HepG2 (cell line): ENCODE data around the gene PCSK2. TPM values are rescaled to one million over a fixed set of nuclear protein-coding genes. Genes with fewer than 3 reads are reported as not detected.

Experiments used
- ATAC-seq: fragments of 200-7000 bp; cut with Tn5 transposase; 3 replicates; pipeline ENCODE4 v1.9.1; 2020; ENCODE audit warnings: mild to moderate bottlenecking, moderate library complexity
- BruUV-seq: library from RNA; stranded (reverse); fragments of 400-500 nt; replicated peaks from 2 replicates; lab custom pipeline; 2021; lab: Mats Ljungman, UMichigan
- CTCF ChIA-PET: fragments of 300-600 bp; formaldehyde crosslinking; extraction: SDS; loops from one replicate; lab custom pipeline; 2021; ENCODE audit warnings: low total read pairs, inconsistent platforms, low intra/inter-chr PET ratio; lab: Yijun Ruan, JAX
- POLR2A ChIA-PET: fragments of 350-600 bp; sonication (Branson Sonifier 250); formaldehyde crosslinking; loops from one replicate; lab custom pipeline; 2020; ENCODE audit warnings: antibody characterized with exemption, inconsistent platforms; lab: Yijun Ruan, JAX
- DNase-seq: peaks from one replicate; pipeline ENCODE4 v3.0.0-alpha.2; 2015; ENCODE audit warnings: low spot score
- FAIRE-seq: peaks from 3 replicates; lab custom pipeline; 2011; peaks lifted over from hg19 to GRCh38; lab: Jason Lieb, UNC
- H2AFZ ChIP-seq: one replicate; pipeline ENCODE4 v1.6.1; 2011; ENCODE audit warnings: low read length, inconsistent platforms
- H3K27ac ChIP-seq: fragments of 300-600 bp; 3 replicates; pipeline ENCODE4 v1.8.0; 2011; ENCODE audit warnings: mixed run types, mild to moderate bottlenecking, mixed read lengths, low read length, inconsistent platforms; ENCODE audit not compliant: insufficient read depth; ENCODE audit errors: extremely low read length
- H3K27me3 ChIP-seq, 2 experiments: fragments of 200-600 bp in 1 of 2; 2 replicates in 1 of 2; 3 replicates in 1 of 2; pipeline versions ENCODE4 v1.6.0 to v1.8.0; 2011; ENCODE audit warnings: low read length in 2 of 2, mild to moderate bottlenecking in 2 of 2, moderate library complexity in 2 of 2, inconsistent platforms in 1 of 2; ENCODE audit not compliant: insufficient read depth in 2 of 2, control insufficient read depth in 1 of 2
- H3K36me3 ChIP-seq, 2 experiments: fragments of 200-600 bp in 1 of 2; replicated peaks in 1 of 2; 2 replicates in 1 of 2; 3 replicates in 1 of 2; pipeline versions ENCODE4 v1.5.1 to v1.8.0; 2011; ENCODE audit warnings: low read length in 2 of 2, inconsistent platforms in 1 of 2; ENCODE audit not compliant: insufficient read depth in 2 of 2, control insufficient read depth in 1 of 2
- H3K4me1 ChIP-seq: 2 replicates; pipeline ENCODE4 v1.5.1; 2012; ENCODE audit warnings: low read length, inconsistent platforms; ENCODE audit not compliant: insufficient read depth
- H3K4me2 ChIP-seq: 2 replicates; pipeline ENCODE4 v1.6.0; 2011; ENCODE audit warnings: low read depth, low read length, inconsistent platforms
- H3K4me3 ChIP-seq, 3 experiments: fragments of 200-600 bp in 1 of 3; sonication (generic), shearing (Covaris generic) in 1 of 3; replicated peaks in 1 of 3; 2 replicates each; pipeline ENCODE4 v1.5.1; 2011 to 2016; ENCODE audit warnings: low read length in 3 of 3, inconsistent platforms in 2 of 3, low read depth in 2 of 3, mild to moderate bottlenecking in 2 of 3, control low read depth in 1 of 3, mixed read lengths in 1 of 3; ENCODE audit not compliant: insufficient read depth in 1 of 3
- H3K79me2 ChIP-seq: one replicate; pipeline ENCODE4 v1.6.1; 2011; ENCODE audit warnings: low read length, inconsistent platforms; ENCODE audit not compliant: insufficient read depth
- H3K9ac ChIP-seq: 2 replicates; pipeline ENCODE4 v1.6.0; 2011; ENCODE audit warnings: mild to moderate bottlenecking, low read depth, low read length, inconsistent platforms; ENCODE audit not compliant: insufficient read depth
- H3K9me3 ChIP-seq: 2 replicates; pipeline ENCODE4 v1.5.1; 2012; ENCODE audit warnings: mild to moderate bottlenecking, low read length
- H4K20me1 ChIP-seq: 2 replicates; pipeline ENCODE4 v1.6.0; 2011; ENCODE audit warnings: inconsistent platforms, mild to moderate bottlenecking, low read length, moderate library complexity; ENCODE audit not compliant: insufficient read depth
- ARNT ChIP-seq: fragments of 450-650 bp; IDR thresholded peaks from 2 replicates; pipeline ENCODE4 v1.6.1; 2017
- CENPBD1 ChIP-seq: sonication (generic); formaldehyde crosslinking; IDR thresholded peaks from 2 replicates; pipeline ENCODE4 v1.8.0; 2022; ENCODE audit warnings: missing genetic modification reagents, low read depth, mild to moderate bottlenecking, borderline replicate concordance
- DDIT3 ChIP-seq: sonication (generic); formaldehyde crosslinking; IDR thresholded peaks from 2 replicates; pipeline ENCODE4 v1.4.0; 2020; ENCODE audit warnings: mild to moderate bottlenecking, missing genetic modification reagents
- GATA4 ChIP-seq: sonication (generic); IDR thresholded peaks from 2 replicates; pipeline ENCODE4 v1.6.1; 2016; ENCODE audit warnings: antibody characterized with exemption, low read depth, borderline replicate concordance
- NR2F1 ChIP-seq, 2 experiments: fragments of 450-650 bp in 1 of 2; formaldehyde crosslinking in 1 of 2; IDR thresholded peaks; 2 replicates each; pipeline versions ENCODE4 v1.5.0 to v1.6.1; 2016 to 2020; ENCODE audit warnings: mild to moderate bottlenecking in 1 of 2, missing compliant biosample characterization in 1 of 2, missing genetic modification reagents in 1 of 2, moderate library complexity in 1 of 2
- PLRG1 ChIP-seq: fragments of 450-650 bp; conservative IDR thresholded peaks from 2 replicates; pipeline ENCODE4 v1.6.1; 2016
- SP2 ChIP-seq: sonication (generic); formaldehyde crosslinking; IDR thresholded peaks from 2 replicates; pipeline ENCODE4 v1.5.1; 2020; ENCODE audit warnings: mild to moderate bottlenecking, missing genetic modification reagents
- THAP7 ChIP-seq: sonication (generic); formaldehyde crosslinking; IDR thresholded peaks from 2 replicates; pipeline ENCODE4 v1.8.1; 2023; ENCODE audit warnings: mild to moderate bottlenecking, missing genetic modification reagents
- ZBTB43 ChIP-seq: sonication (generic); formaldehyde crosslinking; conservative IDR thresholded peaks from 2 replicates; pipeline ENCODE4 v1.4.0; 2020; ENCODE audit warnings: missing genetic modification reagents
- ZNF878 ChIP-seq: sonication (generic); formaldehyde crosslinking; IDR thresholded peaks from 2 replicates; pipeline ENCODE4 v1.8.1; 2023; ENCODE audit warnings: mild to moderate bottlenecking, missing genetic modification reagents, moderate library complexity
- WGBS: methylation state at CpG from one replicate; pipeline ENCODE4 v1.1.6; 2017; ENCODE audit warnings: low lambda C conversion rate; 5-methylcytosine and 5-hydroxymethylcytosine counted together
- in situ Hi-C: cut with HindIII; loops from 2 replicates; pipeline ENCODE4 v1.10.0; 2017; ENCODE audit warnings: low pct_unique_long_range_greater_than_20kb; ENCODE audit not compliant: extremely low pct_ligation_motif_present
- intact Hi-C: fragments of 100-400 bp; cut with micrococcal nuclease; formaldehyde crosslinking; loops from one replicate; pipeline ENCODE4 v1.10.0; 2022; ENCODE audit not compliant: unreplicated experiment
- polyA plus RNA-seq, 8 experiments: library from polyadenylated mRNA; depleted of rRNA in 3 of 8; stranded (reverse) in 7 of 8; unstranded in 1 of 8; fragments of >200 nt; fragmentation: Illumina TruSeq in 4 of 8; extraction: Trizol in 4 of 8; gene quantifications; 2 replicates each; pipeline versions ENCODE4 v1.2.1 to v1.2.3, GENCODE V29; 2011 to 2016; ENCODE audit warnings: low read depth in 4 of 8, missing spikeins in 1 of 8, mixed read lengths in 1 of 8; ENCODE audit not compliant: insufficient read depth in 1 of 8
- total RNA-seq, 5 experiments: library from RNA; depleted of rRNA; stranded (reverse); fragments of >200 nt; fragmentation: Illumina TruSeq; extraction: Trizol; gene quantifications; 2 replicates each; pipeline ENCODE4 v1.2.3, GENCODE V29; 2016; ENCODE audit warnings: low read depth in 1 of 5

PCSK2 gene
- total and polyA plus RNA-seq, 2 of the 13 experiments (the other 11 are each of a cell fraction or from before 2014, with no cell fraction given) = not detected

- TF ChIP-seq NR2F1 (CRISPR knock-in tag; IDR thresholded peaks at IDR 0.05) (no peak), CENPBD1 (CRISPR knock-in tag) (no peak), ZBTB43 (CRISPR knock-in tag) (no peak), GATA4 (no peak)
- TF ChIP-seq, all 625 proteins: peak for 0
These were observed 117.0 kb downstream of the PCSK2 start (continued) for GRCh38 chr20:17343656-17344452.

- peak; percentile 23 for FAIRE-seq
- in situ Hi-C loops = no loop called here
- no peak for ATAC-seq
- CTCF ChIA-PET = no interaction called here
- 0% methylated on average over 2 of the region's 2 CpGs for WGBS
- no peak for DNase-seq
- Histone ChIP-seq H3K4me3 (no peak overlapping the region), H4K20me1 (no peaks in the 10 kb centered on the region), H2AFZ (no peak overlapping the region), H3K4me2 (no peak overlapping the region), H3K9me3 (no peaks in the 10 kb centered on the region), H3K79me2 (no peaks in the 10 kb centered on the region), H3K9ac (no peak overlapping the region), H3K27ac (no peak overlapping the region), H3K36me3 (no peaks in the 10 kb centered on the region), H3K4me1 (no peaks in the 10 kb centered on the region), H3K27me3 (peaks cover 0 to 7% of the 10 kb centered on the region in 2 experiments; a peak in 2 of 5 replicates)
- TF ChIP-seq PLRG1 = no peak
- TF ChIP-seq DDIT3 (CRISPR knock-in tag) = no peak
- TF ChIP-seq ZNF878 (CRISPR knock-in tag) = no peak
- TF ChIP-seq ARNT = no peak
- TF ChIP-seq THAP7 (CRISPR knock-in tag) = no peak
- no peak for TF ChIP-seq SP2
- intact Hi-C loops = no loop called here
- BruUV-seq = no TSS peak
- POLR2A ChIA-PET = no interaction called here
These were observed 118.0 kb downstream of the PCSK2 start for GRCh38 chr20:17344790-17345189.
